ENCODE data around the gene OOSP4B. TPM values are rescaled to one million over a fixed set of nuclear protein-coding genes. Genes with fewer than 3 reads are reported as not detected.
"Not testable (repeated sequence)": the region's sequence is repeated elsewhere in the genome, so short reads cannot be mapped to it uniquely, and the experiment has no call there.

The OOSP4B gene
- total RNA-seq, 1 experiment from 2014 or later = not detected

- POLR2A ChIA-PET = no interaction called here
- H3K4me3 ChIP-seq (ENCODE audit: low read depth, low read length) = no peak overlapping the region
- H3K9me3 ChIP-seq = no peaks in the 10 kb centered on the region
- no peak for DNase-seq
- Mint-ChIP-seq H3K27me3 (ENCODE audit: insufficient read depth, unreplicated experiment) (no peaks in the 10 kb centered on the region), H3K4me3 (ENCODE audit: unreplicated experiment) (no peak overlapping the region), H3K9me3 (ENCODE audit: unreplicated experiment) (no peaks in the 10 kb centered on the region), H3K4me1 (ENCODE audit: low read depth, unreplicated experiment) (no peaks in the 10 kb centered on the region), H3K36me3 (ENCODE audit: insufficient read depth, unreplicated experiment) (no peaks in the 10 kb centered on the region), H3K27ac (ENCODE audit: unreplicated experiment) (no peak overlapping the region)
- no peaks in the 10 kb centered on the region for H3K36me3 ChIP-seq (ENCODE audit: control insufficient read depth, insufficient read depth, low read length)
- no peak for TF ChIP-seq CTCF (IDR thresholded peaks at IDR 0.05; ENCODE audit: insufficient read depth in 1 of 2, low read depth in 1 of 2, low read length in 1 of 2, severe bottlenecking in 1 of 2, unreplicated experiment in 1 of 2)
- CTCF ChIA-PET = no interaction called here
- no peaks in the 10 kb centered on the region for H3K4me1 ChIP-seq
- intact Hi-C loops (cut with micrococcal nuclease; ENCODE audit: unreplicated experiment) = no loop called here
- no peaks in the 10 kb centered on the region; the same call in 1 of the 2 replicates for H3K27me3 ChIP-seq (replicated peaks; ENCODE audit: control insufficient read depth, insufficient read depth, low read length)
- BruUV-seq (replicated peaks) = no TSS peak
Measured at GRCh38 chr11:60003729-60004128, 13.3 kb upstream of the OOSP4B start.

GRCh38 chr11:60005360-60005759, 11.6 kb upstream of the OOSP4B start:
- ChIA-PET POLR2A (no interaction called here), CTCF (no interaction called here)
- BruUV-seq (replicated peaks) = no TSS peak
- Histone ChIP-seq H3K36me3 (ENCODE audit: control insufficient read depth, insufficient read depth, low read length) (no peaks in the 10 kb centered on the region), H3K4me1 (no peaks in the 10 kb centered on the region), H3K4me3 (ENCODE audit: low read depth, low read length) (no peak overlapping the region), H3K27me3 (replicated peaks; ENCODE audit: control insufficient read depth, insufficient read depth, low read length) (no peaks in the 10 kb centered on the region), H3K9me3 (no peaks in the 10 kb centered on the region)
- H3K27me3 Mint-ChIP-seq (ENCODE audit: insufficient read depth, unreplicated experiment) = peaks cover 3% of the 10 kb centered on the region
- H3K27ac Mint-ChIP-seq (ENCODE audit: unreplicated experiment) = no peak overlapping the region
- TF ChIP-seq CTCF (IDR thresholded peaks at IDR 0.05; ENCODE audit: insufficient read depth in 1 of 2, low read depth in 1 of 2, low read length in 1 of 2, severe bottlenecking in 1 of 2, unreplicated experiment in 1 of 2) = no peak
- no peak overlapping the region for H3K4me3 Mint-ChIP-seq (ENCODE audit: unreplicated experiment)
- no peak for DNase-seq
- no peaks in the 10 kb centered on the region for H3K9me3 Mint-ChIP-seq (ENCODE audit: unreplicated experiment)
- no peaks in the 10 kb centered on the region for H3K4me1 Mint-ChIP-seq (ENCODE audit: low read depth, unreplicated experiment)
- no peaks in the 10 kb centered on the region for H3K36me3 Mint-ChIP-seq (ENCODE audit: insufficient read depth, unreplicated experiment)
- intact Hi-C loops (cut with micrococcal nuclease; ENCODE audit: unreplicated experiment) = no loop called here

- ChIA-PET POLR2A (no interaction called here), CTCF (no interaction called here)
- Histone ChIP-seq H3K36me3 (ENCODE audit: control insufficient read depth, insufficient read depth, low read length) (no peaks in the 10 kb centered on the region), H3K4me1 (no peaks in the 10 kb centered on the region), H3K27me3 (replicated peaks; ENCODE audit: control insufficient read depth, insufficient read depth, low read length) (no peaks in the 10 kb centered on the region), H3K4me3 (ENCODE audit: low read depth, low read length) (no peak overlapping the region), H3K9me3 (no peaks in the 10 kb centered on the region)
- Mint-ChIP-seq H3K27ac (ENCODE audit: unreplicated experiment) (no peak overlapping the region), H3K27me3 (ENCODE audit: insufficient read depth, unreplicated experiment) (no peaks in the 10 kb centered on the region), H3K9me3 (ENCODE audit: unreplicated experiment) (peaks cover 10% of the 10 kb centered on the region), H3K36me3 (ENCODE audit: insufficient read depth, unreplicated experiment) (no peaks in the 10 kb centered on the region), H3K4me3 (ENCODE audit: unreplicated experiment) (no peak overlapping the region), H3K4me1 (ENCODE audit: low read depth, unreplicated experiment) (no peaks in the 10 kb centered on the region)
- TF ChIP-seq CTCF (IDR thresholded peaks at IDR 0.05; ENCODE audit: insufficient read depth in 1 of 2, low read depth in 1 of 2, low read length in 1 of 2, severe bottlenecking in 1 of 2, unreplicated experiment in 1 of 2) = no peak
- intact Hi-C loops (cut with micrococcal nuclease; ENCODE audit: unreplicated experiment) = no loop called here
- no TSS peak for BruUV-seq (replicated peaks)
- no peak for DNase-seq
Measured at GRCh38 chr11:60018058-60018457, 1.1 kb downstream of the OOSP4B start.

GRCh38 chr11:60020376-60020775, 3.4 kb downstream of the OOSP4B start:
- H3K36me3 ChIP-seq (ENCODE audit: control insufficient read depth, insufficient read depth, low read length); H3K4me3 ChIP-seq (ENCODE audit: low read depth, low read length); H3K9me3 ChIP-seq; H3K27me3 ChIP-seq (replicated peaks; ENCODE audit: control insufficient read depth, insufficient read depth, low read length); BruUV-seq (replicated peaks); POLR2A ChIA-PET; H3K36me3 Mint-ChIP-seq (ENCODE audit: insufficient read depth, unreplicated experiment); H3K27me3 Mint-ChIP-seq (ENCODE audit: insufficient read depth, unreplicated experiment); DNase-seq; CTCF ChIA-PET; H3K9me3 Mint-ChIP-seq (ENCODE audit: unreplicated experiment); H3K4me3 Mint-ChIP-seq (ENCODE audit: unreplicated experiment); H3K4me1 ChIP-seq; H3K4me1 Mint-ChIP-seq (ENCODE audit: low read depth, unreplicated experiment); H3K27ac Mint-ChIP-seq (ENCODE audit: unreplicated experiment); intact Hi-C loops (cut with micrococcal nuclease; ENCODE audit: unreplicated experiment): not testable (repeated sequence)

Measured in Caco-2 (cell line).